AG20443 (cell line): Measurements from ENCODE around the gene HTR2B.
"Not testable (repeated sequence)": the region's sequence is repeated elsewhere in the genome, so short reads cannot be mapped to it uniquely, and the experiment has no call there.

Experiments
- DNase-seq: peaks from one replicate; pipeline ENCODE4 v3.0.0; 2012; ENCODE audit warnings: low spot score, mixed read lengths

The HTR2B gene

GRCh38 chr2:231133365-231134099 lies 8.7 kb upstream of the HTR2B start:
- DNase-seq: no peak

GRCh38 chr2:231132129-231132528 lies 7.3 kb upstream of the HTR2B start:
- peak; percentile 32 for DNase-seq

GRCh38 chr2:231130336-231131056 lies 5.7 kb upstream of the HTR2B start:
- DNase-seq: no peak

- DNase-seq: no peak
Observed at GRCh38 chr2:231129216-231129615, 4.4 kb upstream of the HTR2B start.

- no peak for DNase-seq
Observed at GRCh38 chr2:231128541-231128940, 3.7 kb upstream of the HTR2B start.

GRCh38 chr2:231127936-231128335 lies 3.1 kb upstream of the HTR2B start:
- DNase-seq: no peak

GRCh38 chr2:231127480-231127879 lies 2.6 kb upstream of the HTR2B start:
- no peak for DNase-seq

GRCh38 chr2:231126123-231126522 lies 1.3 kb upstream of the HTR2B start:
- no peak for DNase-seq

GRCh38 chr2:231123362-231123898 lies 1.4 kb downstream of the HTR2B start:
- no peak for DNase-seq

- DNase-seq: no peak
Observed at GRCh38 chr2:231118614-231118942, 6.3 kb downstream of the HTR2B start.

- no peak for DNase-seq
Observed at GRCh38 chr2:231117922-231118613, 6.8 kb downstream of the HTR2B start.

- DNase-seq: no peak
Observed at GRCh38 chr2:231117148-231117547, 7.7 kb downstream of the HTR2B start.

- no peak for DNase-seq
Observed at GRCh38 chr2:231115651-231116050, 9.2 kb downstream of the HTR2B start.

GRCh38 chr2:231113489-231113888 lies 11.4 kb downstream of the HTR2B start:
- DNase-seq: no peak

GRCh38 chr2:231111987-231112386 lies 12.9 kb downstream of the HTR2B start:
- peak; percentile 36 for DNase-seq

GRCh38 chr2:231110551-231110950 lies 14.3 kb downstream of the HTR2B start:
- peak; percentile 10 for DNase-seq

GRCh38 chr2:231104115-231104713 lies 20.6 kb downstream of the HTR2B start:
- peak; percentile 58 for DNase-seq

GRCh38 chr2:231102772-231103171 lies 22.1 kb downstream of the HTR2B start:
- no peak for DNase-seq

GRCh38 chr2:231100990-231101389 lies 23.9 kb downstream of the HTR2B start:
- no peak for DNase-seq

- not testable (repeated sequence) for DNase-seq
Observed at GRCh38 chr2:231100321-231100720, 24.5 kb downstream of the HTR2B start.

GRCh38 chr2:231099918-231100317 lies 24.9 kb downstream of the HTR2B start:
- no peak for DNase-seq

- no peak for DNase-seq
Observed at GRCh38 chr2:231094736-231095346, 30.0 kb downstream of the HTR2B start.
